ENCODE results near the gene TRIM51. TPM values are rescaled to one million over a fixed set of nuclear protein-coding genes. Genes with fewer than 3 reads are reported as not detected.
"Not testable (repeated sequence)": the region's sequence is repeated elsewhere in the genome, so short reads cannot be mapped to it uniquely, and the experiment has no call there.

Gene TRIM51
- total RNA-seq, 2 experiments from 2014 or later = not detected

DNA sequence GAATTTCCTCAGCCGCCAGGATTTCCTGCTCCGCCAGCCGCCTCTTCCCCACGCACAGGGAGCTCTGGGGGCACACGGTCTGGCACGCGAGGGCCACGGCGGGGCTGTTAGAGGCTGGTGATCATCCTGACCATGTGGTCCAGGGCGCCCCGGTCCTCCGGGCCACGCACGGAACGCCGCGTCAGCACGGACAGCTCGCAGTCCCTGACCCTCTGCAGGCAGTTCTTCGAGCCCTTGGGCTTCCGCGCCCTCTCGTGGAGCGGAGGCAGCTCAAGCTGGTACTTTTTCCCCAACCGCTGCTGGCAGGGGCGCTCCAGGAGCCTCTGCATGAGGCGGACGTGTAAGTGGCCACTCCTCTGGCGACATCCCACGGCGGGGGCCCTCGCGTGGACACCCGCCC is 10.0 kb upstream of the TRIM51 start:
- not testable (repeated sequence) for H3K9me3 ChIP-seq (ENCODE audit: low read length)

DNA sequence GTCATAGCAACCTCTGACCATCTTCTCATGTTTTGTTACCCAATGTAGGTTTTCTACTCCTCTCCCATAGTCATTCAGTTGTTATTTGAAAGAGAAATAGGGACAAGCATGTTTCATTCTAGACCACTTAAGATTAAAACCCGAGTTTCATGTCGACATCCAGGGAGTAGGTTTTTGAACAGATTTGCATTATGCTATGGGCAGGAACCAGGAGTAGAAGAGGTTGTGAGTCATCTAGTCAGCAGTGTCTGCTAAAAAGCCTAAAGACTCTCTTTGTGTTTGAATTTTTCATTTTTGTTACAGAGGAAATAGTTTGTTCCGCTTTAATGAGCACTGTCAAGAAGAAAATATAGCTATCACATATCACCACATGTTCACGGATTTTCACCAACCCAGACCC is 1.9 kb downstream of the TRIM51 start:
- H2AFZ ChIP-seq (ENCODE audit: low read length); H3K4me3 ChIP-seq (ENCODE audit: low read depth, low read length, poor library complexity, severe bottlenecking); DNase-seq (ENCODE audit: low spot score); CTCF ChIA-PET (ENCODE audit: unreplicated experiment); intact Hi-C loops (cut with micrococcal nuclease; ENCODE audit: unreplicated experiment); H3K79me2 ChIP-seq (ENCODE audit: insufficient read depth, low read depth, low read length); H3K4me1 ChIP-seq (ENCODE audit: insufficient read depth, low read length, poor library complexity, severe bottlenecking); H3K36me3 ChIP-seq (ENCODE audit: insufficient read depth, low read length); H3K4me2 ChIP-seq (ENCODE audit: low read length); H3K9me3 ChIP-seq (ENCODE audit: low read length); H3K27ac ChIP-seq (ENCODE audit: low read depth, low read length, poor library complexity, severe bottlenecking); POLR2A ChIA-PET; BruUV-seq (replicated peaks); H4K20me1 ChIP-seq (ENCODE audit: insufficient read depth, low read length); H3K9me2 ChIP-seq (ENCODE audit: insufficient read depth, low read length): not testable (repeated sequence)

More for the DNA sequence above, 10.0 kb upstream of the TRIM51 start:
- H4K20me1 ChIP-seq (ENCODE audit: insufficient read depth, low read length); H3K36me3 ChIP-seq (ENCODE audit: insufficient read depth, low read length); POLR2A ChIA-PET; H3K4me2 ChIP-seq (ENCODE audit: low read length); H3K9me2 ChIP-seq (ENCODE audit: insufficient read depth, low read length); intact Hi-C loops (cut with micrococcal nuclease; ENCODE audit: unreplicated experiment); BruUV-seq (replicated peaks); H2AFZ ChIP-seq (ENCODE audit: low read length); CTCF ChIA-PET (ENCODE audit: unreplicated experiment); DNase-seq (ENCODE audit: low spot score); H3K79me2 ChIP-seq (ENCODE audit: insufficient read depth, low read depth, low read length); H3K4me3 ChIP-seq (ENCODE audit: low read depth, low read length, poor library complexity, severe bottlenecking); H3K4me1 ChIP-seq (ENCODE audit: insufficient read depth, low read length, poor library complexity, severe bottlenecking); H3K27ac ChIP-seq (ENCODE audit: low read depth, low read length, poor library complexity, severe bottlenecking): not testable (repeated sequence)

DNA sequence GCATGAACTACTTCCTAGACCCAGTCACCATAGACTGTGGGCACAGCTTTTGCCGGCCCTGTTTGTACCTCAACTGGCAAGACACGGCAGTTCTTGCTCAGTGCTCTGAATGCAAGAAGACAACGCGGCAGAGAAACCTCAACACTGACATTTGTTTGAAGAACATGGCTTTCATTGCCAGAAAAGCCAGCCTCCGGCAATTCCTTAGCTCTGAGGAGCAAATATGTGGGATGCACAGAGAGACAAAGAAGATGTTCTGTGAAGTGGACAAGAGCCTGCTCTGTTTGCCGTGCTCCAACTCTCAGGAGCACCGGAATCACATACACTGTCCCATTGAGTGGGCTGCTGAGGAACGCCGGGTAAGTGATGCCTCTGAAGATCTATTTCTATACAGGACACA is 2.4 kb downstream of the TRIM51 start:
- H3K9me3 ChIP-seq (ENCODE audit: low read length); H3K36me3 ChIP-seq (ENCODE audit: insufficient read depth, low read length); H3K4me1 ChIP-seq (ENCODE audit: insufficient read depth, low read length, poor library complexity, severe bottlenecking); H3K4me2 ChIP-seq (ENCODE audit: low read length); H4K20me1 ChIP-seq (ENCODE audit: insufficient read depth, low read length); POLR2A ChIA-PET; DNase-seq (ENCODE audit: low spot score); H2AFZ ChIP-seq (ENCODE audit: low read length); CTCF ChIA-PET (ENCODE audit: unreplicated experiment); H3K27ac ChIP-seq (ENCODE audit: low read depth, low read length, poor library complexity, severe bottlenecking); BruUV-seq (replicated peaks); H3K9me2 ChIP-seq (ENCODE audit: insufficient read depth, low read length); H3K4me3 ChIP-seq (ENCODE audit: low read depth, low read length, poor library complexity, severe bottlenecking); H3K79me2 ChIP-seq (ENCODE audit: insufficient read depth, low read depth, low read length); intact Hi-C loops (cut with micrococcal nuclease; ENCODE audit: unreplicated experiment): not testable (repeated sequence)

DNA sequence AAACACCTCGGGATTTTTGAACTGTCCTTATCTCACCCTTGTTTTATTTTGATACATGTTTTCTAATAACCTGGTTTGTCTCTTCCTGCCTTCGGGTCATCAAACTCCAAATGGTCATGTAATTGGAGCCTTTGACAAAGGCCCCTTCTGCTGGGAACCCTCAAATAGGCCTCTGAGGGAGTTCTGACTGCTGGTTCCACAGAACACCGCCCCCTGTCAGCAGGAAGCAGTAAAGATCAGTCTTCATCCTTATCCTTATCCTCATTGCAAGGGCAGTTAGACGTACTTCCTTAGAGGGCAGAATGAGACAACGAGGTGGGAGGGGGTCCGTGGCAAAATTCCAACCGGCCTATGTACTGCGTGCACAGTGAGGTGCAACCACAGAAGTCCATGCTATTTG is 12.1 kb downstream of the TRIM51 start:
- Histone ChIP-seq H3K4me1 (ENCODE audit: insufficient read depth, low read length, poor library complexity, severe bottlenecking) (no peaks in the 10 kb centered on the region), H3K36me3 (ENCODE audit: insufficient read depth, low read length) (no peaks in the 10 kb centered on the region), H3K4me2 (ENCODE audit: low read length) (no peak overlapping the region), H3K79me2 (ENCODE audit: insufficient read depth, low read depth, low read length) (no peaks in the 10 kb centered on the region), H3K9me3 (ENCODE audit: low read length) (no peaks in the 10 kb centered on the region), H3K9me2 (ENCODE audit: insufficient read depth, low read length) (no peaks in the 10 kb centered on the region), H4K20me1 (ENCODE audit: insufficient read depth, low read length) (no peaks in the 10 kb centered on the region), H3K27ac (ENCODE audit: low read depth, low read length, poor library complexity, severe bottlenecking) (no peak overlapping the region), H3K4me3 (ENCODE audit: low read depth, low read length, poor library complexity, severe bottlenecking) (no peak overlapping the region), H2AFZ (ENCODE audit: low read length) (no peak overlapping the region)
- no TSS peak for BruUV-seq (replicated peaks)
- intact Hi-C loops (cut with micrococcal nuclease; ENCODE audit: unreplicated experiment) = no loop called here
- POLR2A ChIA-PET = no interaction called here
- TF ChIP-seq EZH2phosphoT487 (IDR thresholded peaks at IDR 0.05; ENCODE audit: borderline replicate concordance, low read depth, low read length) = no peak
- TF ChIP-seq, protein P1, sequence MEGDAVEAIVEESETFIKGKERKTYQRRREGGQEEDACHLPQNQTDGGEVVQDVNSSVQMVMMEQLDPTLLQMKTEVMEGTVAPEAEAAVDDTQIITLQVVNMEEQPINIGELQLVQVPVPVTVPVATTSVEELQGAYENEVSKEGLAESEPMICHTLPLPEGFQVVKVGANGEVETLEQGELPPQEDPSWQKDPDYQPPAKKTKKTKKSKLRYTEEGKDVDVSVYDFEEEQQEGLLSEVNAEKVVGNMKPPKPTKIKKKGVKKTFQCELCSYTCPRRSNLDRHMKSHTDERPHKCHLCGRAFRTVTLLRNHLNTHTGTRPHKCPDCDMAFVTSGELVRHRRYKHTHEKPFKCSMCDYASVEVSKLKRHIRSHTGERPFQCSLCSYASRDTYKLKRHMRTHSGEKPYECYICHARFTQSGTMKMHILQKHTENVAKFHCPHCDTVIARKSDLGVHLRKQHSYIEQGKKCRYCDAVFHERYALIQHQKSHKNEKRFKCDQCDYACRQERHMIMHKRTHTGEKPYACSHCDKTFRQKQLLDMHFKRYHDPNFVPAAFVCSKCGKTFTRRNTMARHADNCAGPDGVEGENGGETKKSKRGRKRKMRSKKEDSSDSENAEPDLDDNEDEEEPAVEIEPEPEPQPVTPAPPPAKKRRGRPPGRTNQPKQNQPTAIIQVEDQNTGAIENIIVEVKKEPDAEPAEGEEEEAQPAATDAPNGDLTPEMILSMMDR (conservative IDR thresholded peaks at IDR 0.05; ENCODE audit: low read length) = peak; percentile 29; the same call in 1 of the 2 replicates
- CTCF ChIA-PET (ENCODE audit: unreplicated experiment) = no interaction called here
- no peak for DNase-seq (ENCODE audit: low spot score)
